GM06990 (cell line): ENCODE results near the gene C1QL2.

Experiments used
- DNase-seq: peaks from one replicate; pipeline ENCODE4 v3.0.0-alpha.2; 2011; ENCODE audit not compliant: insufficient read length; ENCODE audit errors: extremely low read depth
- H3K27me3 ChIP-seq: replicated peaks from 2 replicates; pipeline ENCODE4 v1.6.0; 2011; ENCODE audit warnings: low read length; ENCODE audit not compliant: control insufficient read depth, insufficient read depth
- H3K36me3 ChIP-seq: 2 replicates; pipeline ENCODE4 v1.5.1; 2011; ENCODE audit warnings: low read length; ENCODE audit not compliant: control insufficient read depth, insufficient read depth
- H3K4me3 ChIP-seq: replicated peaks from 2 replicates; pipeline ENCODE4 v1.5.1; 2011; ENCODE audit warnings: low read depth, mild to moderate bottlenecking, control low read depth, low read length
- CTCF ChIP-seq: IDR thresholded peaks from 2 replicates; pipeline ENCODE4 v1.5.1; 2011; ENCODE audit warnings: low read length, control low read depth, mild to moderate bottlenecking, inconsistent platforms; ENCODE audit not compliant: insufficient read depth, poor library complexity, severe bottlenecking

Gene C1QL2

GRCh38 chr2:119158563-119159347, at the start of gene C1QL2:
Gene C1QL2, minus strand, starts transcription at chr2:119158751. Its CDS starts 482 bp downstream, at chr2:119158269.
- TF ChIP-seq CTCF = no peak
- Histone ChIP-seq H3K4me3 (no peak within 1 kb of the TSS), H3K36me3 (no peaks in the 10 kb centered on the region), H3K27me3 (peaks cover 2% of the 10 kb centered on the region)
- DNase-seq = peak; percentile 19

- DNase-seq = no peak
- no peak for TF ChIP-seq CTCF
- Histone ChIP-seq H3K4me3 (no peak overlapping the region), H3K36me3 (no peaks in the 10 kb centered on the region), H3K27me3 (no peaks in the 10 kb centered on the region; the same call in 1 of the 2 replicates)
Observed at GRCh38 chr2:119207447-119207846, 48.9 kb upstream of the C1QL2 start.

GRCh38 chr2:119206201-119206600, 47.6 kb upstream of the C1QL2 start:
- no peak for DNase-seq
- H3K36me3 ChIP-seq = no peaks in the 10 kb centered on the region
- H3K27me3 ChIP-seq = no peaks in the 10 kb centered on the region; the same call in 1 of the 2 replicates
- no peak for TF ChIP-seq CTCF
- no peak overlapping the region for H3K4me3 ChIP-seq

GRCh38 chr2:119205001-119205706, 46.6 kb upstream of the C1QL2 start:
- Histone ChIP-seq H3K27me3 (peaks cover 2% of the 10 kb centered on the region), H3K4me3 (no peak overlapping the region)
- no peak for TF ChIP-seq CTCF

GRCh38 chr2:119204525-119204924, 46.0 kb upstream of the C1QL2 start:
- no peak overlapping the region for H3K4me3 ChIP-seq
- peaks cover 2% of the 10 kb centered on the region for H3K27me3 ChIP-seq
- no peak for TF ChIP-seq CTCF
- H3K36me3 ChIP-seq = no peaks in the 10 kb centered on the region
- DNase-seq = no peak

More at GRCh38 chr2:119205001-119205706, 46.6 kb upstream of the C1QL2 start:
- no peaks in the 10 kb centered on the region for H3K36me3 ChIP-seq
- no peak for DNase-seq
